GM23338 (cell line): ENCODE results near the gene IL7R. TPM values are rescaled to one million over a fixed set of nuclear protein-coding genes. Genes with fewer than 3 reads are reported as not detected.
A peak's percentile ranks its signal among the peaks of the same experiment; 100 is the strongest.
"Not testable (repeated sequence)": the region's sequence is repeated elsewhere in the genome, so short reads cannot be mapped to it uniquely, and the experiment has no call there.

Experiments used
- ATAC-seq: fragments of 200-7000 bp; cut with Tn5 transposase; 3 replicates; pipeline ENCODE4 v1.9.1; 2020
- DNase-seq: peaks from one replicate; pipeline ENCODE4 v3.0.0-alpha.2; 2015; ENCODE audit warnings: low spot score
- H2AFZ ChIP-seq: fragments of 200-600 bp; sonication (generic); 2 replicates; pipeline ENCODE4 v1.8.0; 2016; ENCODE audit warnings: antibody characterized with exemption, mild to moderate bottlenecking, moderate library complexity
- H3F3A ChIP-seq: fragments of 200-600 bp; sonication (generic); replicated peaks from 2 replicates; pipeline ENCODE4 v1.8.0; 2017; ENCODE audit warnings: antibody characterized with exemption, mixed run types, low read depth
- H3K27ac ChIP-seq: fragments of 200-600 bp; sonication (generic); 2 replicates; pipeline ENCODE4 v1.6.1; 2016; ENCODE audit warnings: low read depth
- H3K27me3 ChIP-seq: fragments of 200-600 bp; sonication (generic); 2 replicates; pipeline ENCODE4 v1.8.0; 2016; ENCODE audit warnings: mild to moderate bottlenecking, mixed run types, moderate library complexity; ENCODE audit not compliant: insufficient read depth
- H3K36me3 ChIP-seq: fragments of 200-600 bp; sonication (generic); 2 replicates; pipeline ENCODE4 v1.8.0; 2016; ENCODE audit warnings: mild to moderate bottlenecking; ENCODE audit not compliant: insufficient read depth
- H3K4me1 ChIP-seq: fragments of 200-600 bp; sonication (generic); 2 replicates; pipeline ENCODE4 v1.8.0; 2016; ENCODE audit warnings: mild to moderate bottlenecking, moderate library complexity; ENCODE audit not compliant: insufficient read depth
- H3K4me2 ChIP-seq: fragments of 200-600 bp; sonication (generic); 2 replicates; pipeline ENCODE4 v1.7.1; 2017; ENCODE audit warnings: mixed run types
- H3K4me3 ChIP-seq: fragments of 200-600 bp; sonication (generic); 2 replicates; pipeline ENCODE4 v1.6.1; 2016; ENCODE audit warnings: mixed run types
- H3K79me2 ChIP-seq: fragments of 200-600 bp; sonication (generic); replicated peaks from 2 replicates; pipeline ENCODE4 v1.8.0; 2017; ENCODE audit warnings: mild to moderate bottlenecking; ENCODE audit not compliant: insufficient read depth
- H3K9me2 ChIP-seq: fragments of 200-600 bp; sonication (generic); 2 replicates; pipeline ENCODE4 v1.8.0; 2017; ENCODE audit not compliant: insufficient read depth
- H4K20me1 ChIP-seq: fragments of 200-600 bp; sonication (generic); replicated peaks from 2 replicates; pipeline ENCODE4 v1.8.0; 2017; ENCODE audit warnings: mild to moderate bottlenecking; ENCODE audit not compliant: insufficient read depth
- H3K27ac Mint-ChIP-seq: 2 replicates; pipeline ENCODE4 v1.8.0; 2020; ENCODE audit warnings: inconsistent platforms, mild to moderate bottlenecking, moderate library complexity, mixed read lengths
- H3K27me3 Mint-ChIP-seq: 3 replicates; pipeline ENCODE4 v1.8.0; 2022; ENCODE audit warnings: low read depth, mild to moderate bottlenecking, moderate library complexity, mixed read lengths, inconsistent platforms; ENCODE audit not compliant: insufficient read depth, poor library complexity
- H3K36me3 Mint-ChIP-seq: 3 replicates; pipeline ENCODE4 v1.8.0; 2021; ENCODE audit warnings: low read depth, mild to moderate bottlenecking, inconsistent platforms, moderate library complexity, mixed read lengths
- H3K4me1 Mint-ChIP-seq: 3 replicates; pipeline ENCODE4 v1.8.0; 2020; ENCODE audit warnings: mild to moderate bottlenecking, inconsistent platforms, mixed read lengths
- H3K4me3 Mint-ChIP-seq: 3 replicates; pipeline ENCODE4 v1.8.0; 2021; ENCODE audit warnings: moderate library complexity, mild to moderate bottlenecking, inconsistent platforms, mixed read lengths
- H3K9me3 Mint-ChIP-seq: 3 replicates; pipeline ENCODE4 v1.8.0; 2020; ENCODE audit warnings: moderate library complexity, mild to moderate bottlenecking, inconsistent platforms, mixed read lengths
- EZH2 ChIP-seq: fragments of 200-600 bp; sonication (generic); IDR thresholded peaks from one replicate; pipeline ENCODE4 v1.8.0; 2017; ENCODE audit warnings: antibody characterized with exemption, mild to moderate bottlenecking, low read depth; ENCODE audit not compliant: unreplicated experiment
- POLR2AphosphoS5 ChIP-seq: IDR thresholded peaks from 2 replicates; pipeline ENCODE4 v1.6.1; 2016; ENCODE audit warnings: antibody characterized with exemption, low read depth
- STAT1 ChIP-seq: IDR thresholded peaks from one replicate; pipeline ENCODE4 v1.6.1; 2016; ENCODE audit warnings: antibody characterized with exemption; ENCODE audit not compliant: unreplicated experiment
- ZNF331 ChIP-seq: fragments of 250-450 bp; sonication (Bioruptor Pico); IDR thresholded peaks from 2 replicates; pipeline ENCODE4 v1.5.0; 2020; ENCODE audit warnings: low read depth, mild to moderate bottlenecking, moderate library complexity
- polyA plus RNA-seq: library from polyadenylated mRNA; unstranded; fragments of >200 nt; fragmentation: Nextera tagmentation; extraction: Ambion mirVana; gene quantifications from 2 replicates; pipeline ENCODE4 v1.2.1, GENCODE V29; 2016
- total RNA-seq: library from RNA; depleted of rRNA; stranded (reverse); fragments of >200 nt; shearing (Covaris generic); gene quantifications from 2 replicates; pipeline ENCODE4 v1.2.3, GENCODE V29; 2014
- TF ChIP-seq, protein P1 (sequence below), 2 experiments: fragments of 200-600 bp in 1 of 2; sonication (generic) in 1 of 2; conservative IDR thresholded peaks; 2 replicates each; pipeline versions ENCODE4 v1.5.1 to v1.6.1; 2016 to 2017; ENCODE audit warnings: antibody characterized with exemption in 2 of 2, low read depth in 2 of 2, mild to moderate bottlenecking in 2 of 2, moderate library complexity in 1 of 2
- TF ChIP-seq, protein P2 (sequence below): fragments of 250-450 bp; sonication (Bioruptor Pico); IDR thresholded peaks from 2 replicates; pipeline ENCODE4 v1.5.0; 2020; ENCODE audit warnings: mild to moderate bottlenecking, moderate library complexity

IL7R gene
- total and polyA plus RNA-seq, 2 experiments from 2014 or later: not detected

DNA sequence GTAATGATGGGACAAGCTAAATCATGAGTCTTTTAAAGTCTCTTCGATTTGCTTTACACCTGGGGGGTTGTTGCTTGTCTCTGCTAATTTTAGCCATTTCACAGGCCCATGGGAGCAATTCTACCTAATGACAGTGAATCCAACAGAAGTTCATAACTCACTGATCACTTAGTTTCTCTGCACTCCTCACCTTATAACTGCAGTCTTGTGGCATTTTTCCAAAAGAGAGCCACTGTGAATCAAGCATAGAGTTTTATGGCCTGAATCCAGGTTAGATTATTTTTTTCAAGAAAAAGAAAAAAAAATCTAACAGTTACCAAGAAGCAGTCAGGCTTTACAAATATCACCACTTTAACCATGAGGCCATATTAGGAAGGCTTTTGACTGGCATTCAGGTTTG is 1.5 kb upstream of the IL7R start:
- Mint-ChIP-seq H3K4me3 (no peak overlapping the region), H3K27me3 (peaks cover 3% of the 10 kb centered on the region), H3K9me3 (no peaks in the 10 kb centered on the region), H3K4me1 (peaks cover 16% of the 10 kb centered on the region; the same call in 2 of the 3 replicates), H3K27ac (no peak overlapping the region), H3K36me3 (no peaks in the 10 kb centered on the region)
- Histone ChIP-seq H3K4me3 (no peak overlapping the region), H3K27me3 (no peaks in the 10 kb centered on the region), H2AFZ (no peak overlapping the region), H3K4me2 (no peak overlapping the region), H3K9me2 (no peaks in the 10 kb centered on the region), H3F3A (no peaks in the 10 kb centered on the region), H3K27ac (no peak overlapping the region), H3K36me3 (no peaks in the 10 kb centered on the region), H3K79me2 (no peaks in the 10 kb centered on the region), H3K4me1 (peaks cover 31% of the 10 kb centered on the region), H4K20me1 (no peaks in the 10 kb centered on the region)
- DNase-seq: no peak
- no peak for ATAC-seq
- TF ChIP-seq, protein P1, sequence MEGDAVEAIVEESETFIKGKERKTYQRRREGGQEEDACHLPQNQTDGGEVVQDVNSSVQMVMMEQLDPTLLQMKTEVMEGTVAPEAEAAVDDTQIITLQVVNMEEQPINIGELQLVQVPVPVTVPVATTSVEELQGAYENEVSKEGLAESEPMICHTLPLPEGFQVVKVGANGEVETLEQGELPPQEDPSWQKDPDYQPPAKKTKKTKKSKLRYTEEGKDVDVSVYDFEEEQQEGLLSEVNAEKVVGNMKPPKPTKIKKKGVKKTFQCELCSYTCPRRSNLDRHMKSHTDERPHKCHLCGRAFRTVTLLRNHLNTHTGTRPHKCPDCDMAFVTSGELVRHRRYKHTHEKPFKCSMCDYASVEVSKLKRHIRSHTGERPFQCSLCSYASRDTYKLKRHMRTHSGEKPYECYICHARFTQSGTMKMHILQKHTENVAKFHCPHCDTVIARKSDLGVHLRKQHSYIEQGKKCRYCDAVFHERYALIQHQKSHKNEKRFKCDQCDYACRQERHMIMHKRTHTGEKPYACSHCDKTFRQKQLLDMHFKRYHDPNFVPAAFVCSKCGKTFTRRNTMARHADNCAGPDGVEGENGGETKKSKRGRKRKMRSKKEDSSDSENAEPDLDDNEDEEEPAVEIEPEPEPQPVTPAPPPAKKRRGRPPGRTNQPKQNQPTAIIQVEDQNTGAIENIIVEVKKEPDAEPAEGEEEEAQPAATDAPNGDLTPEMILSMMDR (conservative IDR thresholded peaks at IDR 0.05; ENCODE audit: low read depth in 2 of 2): no peak
- TF ChIP-seq ZNF331 (CRISPR knock-in tag) (no peak), POLR2AphosphoS5 (no peak), STAT1 (no peak), EZH2 (no peak)
- TF ChIP-seq, protein P2, sequence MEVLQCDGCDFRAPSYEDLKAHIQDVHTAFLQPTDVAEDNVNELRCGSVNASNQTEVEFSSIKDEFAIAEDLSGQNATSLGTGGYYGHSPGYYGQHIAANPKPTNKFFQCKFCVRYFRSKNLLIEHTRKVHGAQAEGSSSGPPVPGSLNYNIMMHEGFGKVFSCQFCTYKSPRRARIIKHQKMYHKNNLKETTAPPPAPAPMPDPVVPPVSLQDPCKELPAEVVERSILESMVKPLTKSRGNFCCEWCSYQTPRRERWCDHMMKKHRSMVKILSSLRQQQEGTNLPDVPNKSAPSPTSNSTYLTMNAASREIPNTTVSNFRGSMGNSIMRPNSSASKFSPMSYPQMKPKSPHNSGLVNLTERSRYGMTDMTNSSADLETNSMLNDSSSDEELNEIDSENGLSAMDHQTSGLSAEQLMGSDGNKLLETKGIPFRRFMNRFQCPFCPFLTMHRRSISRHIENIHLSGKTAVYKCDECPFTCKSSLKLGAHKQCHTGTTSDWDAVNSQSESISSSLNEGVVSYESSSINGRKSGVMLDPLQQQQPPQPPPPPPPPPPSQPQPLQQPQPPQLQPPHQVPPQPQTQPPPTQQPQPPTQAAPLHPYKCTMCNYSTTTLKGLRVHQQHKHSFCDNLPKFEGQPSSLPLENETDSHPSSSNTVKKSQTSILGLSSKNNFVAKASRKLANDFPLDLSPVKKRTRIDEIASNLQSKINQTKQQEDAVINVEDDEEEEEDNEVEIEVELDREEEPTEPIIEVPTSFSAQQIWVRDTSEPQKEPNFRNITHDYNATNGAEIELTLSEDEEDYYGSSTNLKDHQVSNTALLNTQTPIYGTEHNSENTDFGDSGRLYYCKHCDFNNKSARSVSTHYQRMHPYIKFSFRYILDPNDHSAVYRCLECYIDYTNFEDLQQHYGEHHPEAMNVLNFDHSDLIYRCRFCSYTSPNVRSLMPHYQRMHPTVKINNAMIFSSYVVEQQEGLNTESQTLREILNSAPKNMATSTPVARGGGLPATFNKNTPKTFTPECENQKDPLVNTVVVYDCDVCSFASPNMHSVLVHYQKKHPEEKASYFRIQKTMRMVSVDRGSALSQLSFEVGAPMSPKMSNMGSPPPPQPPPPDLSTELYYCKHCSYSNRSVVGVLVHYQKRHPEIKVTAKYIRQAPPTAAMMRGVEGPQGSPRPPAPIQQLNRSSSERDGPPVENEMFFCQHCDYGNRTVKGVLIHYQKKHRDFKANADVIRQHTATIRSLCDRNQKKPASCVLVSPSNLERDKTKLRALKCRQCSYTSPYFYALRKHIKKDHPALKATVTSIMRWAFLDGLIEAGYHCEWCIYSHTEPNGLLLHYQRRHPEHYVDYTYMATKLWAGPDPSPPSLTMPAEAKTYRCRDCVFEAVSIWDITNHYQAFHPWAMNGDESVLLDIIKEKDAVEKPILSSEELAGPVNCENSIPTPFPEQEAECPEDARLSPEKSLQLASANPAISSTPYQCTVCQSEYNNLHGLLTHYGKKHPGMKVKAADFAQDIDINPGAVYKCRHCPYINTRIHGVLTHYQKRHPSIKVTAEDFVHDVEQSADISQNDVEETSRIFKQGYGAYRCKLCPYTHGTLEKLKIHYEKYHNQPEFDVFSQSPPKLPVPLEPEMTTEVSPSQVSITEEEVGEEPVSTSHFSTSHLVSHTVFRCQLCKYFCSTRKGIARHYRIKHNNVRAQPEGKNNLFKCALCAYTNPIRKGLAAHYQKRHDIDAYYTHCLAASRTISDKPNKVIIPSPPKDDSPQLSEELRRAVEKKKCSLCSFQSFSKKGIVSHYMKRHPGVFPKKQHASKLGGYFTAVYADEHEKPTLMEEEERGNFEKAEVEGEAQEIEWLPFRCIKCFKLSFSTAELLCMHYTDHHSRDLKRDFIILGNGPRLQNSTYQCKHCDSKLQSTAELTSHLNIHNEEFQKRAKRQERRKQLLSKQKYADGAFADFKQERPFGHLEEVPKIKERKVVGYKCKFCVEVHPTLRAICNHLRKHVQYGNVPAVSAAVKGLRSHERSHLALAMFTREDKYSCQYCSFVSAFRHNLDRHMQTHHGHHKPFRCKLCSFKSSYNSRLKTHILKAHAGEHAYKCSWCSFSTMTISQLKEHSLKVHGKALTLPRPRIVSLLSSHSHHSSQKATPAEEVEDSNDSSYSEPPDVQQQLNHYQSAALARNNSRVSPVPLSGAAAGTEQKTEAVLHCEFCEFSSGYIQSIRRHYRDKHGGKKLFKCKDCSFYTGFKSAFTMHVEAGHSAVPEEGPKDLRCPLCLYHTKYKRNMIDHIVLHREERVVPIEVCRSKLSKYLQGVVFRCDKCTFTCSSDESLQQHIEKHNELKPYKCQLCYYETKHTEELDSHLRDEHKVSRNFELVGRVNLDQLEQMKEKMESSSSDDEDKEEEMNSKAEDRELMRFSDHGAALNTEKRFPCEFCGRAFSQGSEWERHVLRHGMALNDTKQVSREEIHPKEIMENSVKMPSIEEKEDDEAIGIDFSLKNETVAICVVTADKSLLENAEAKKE (CRISPR knock-in tag): no peak

GRCh38 chr5:35856186-35856764 is 416 bp upstream of the IL7R start:
- H3K4me3 Mint-ChIP-seq, H3K27me3 Mint-ChIP-seq, H3K27ac Mint-ChIP-seq, ATAC-seq, H3F3A ChIP-seq, H3K9me3 Mint-ChIP-seq, H3K4me3 ChIP-seq, H3K79me2 ChIP-seq, DNase-seq, H3K9me2 ChIP-seq, H3K4me2 ChIP-seq, H3K36me3 Mint-ChIP-seq, H4K20me1 ChIP-seq, H3K27ac ChIP-seq, H3K27me3 ChIP-seq, H3K36me3 ChIP-seq: not testable (repeated sequence)
- H2AFZ ChIP-seq: peak overlapping the region; percentile 72; the same call in 1 of the 2 replicates
- peaks cover 41% of the 10 kb centered on the region for H3K4me1 ChIP-seq
- peaks cover 26% of the 10 kb centered on the region for H3K4me1 Mint-ChIP-seq
